OCI-LY3 (cell line): ENCODE results near the gene PCED1A.

Source experiments
- CTCF ChIP-seq: fragments of 200-600, 300-600 bp; sonication (generic); IDR thresholded peaks from 2 replicates; pipeline ENCODE4 v1.5.1; 2014; ENCODE audit warnings: antibody characterized with exemption, low read length, low read depth
- EZH2phosphoT487 ChIP-seq: fragments of 200-600 bp; shearing (Covaris generic); IDR thresholded peaks from 2 replicates; pipeline ENCODE4 v1.6.1; 2018; ENCODE audit warnings: antibody characterized with exemption, mixed run types, low read depth

GRCh38 chr20:2798095-2798805, 42.2 kb downstream of the PCED1A start:
- TF ChIP-seq CTCF (no peak), EZH2phosphoT487 (no peak)
